ENCODE measurements around the gene PRR5.
"Not testable (repeated sequence)": the region's sequence is repeated elsewhere in the genome, so short reads cannot be mapped to it uniquely, and the experiment has no call there.

Gene PRR5

DNA sequence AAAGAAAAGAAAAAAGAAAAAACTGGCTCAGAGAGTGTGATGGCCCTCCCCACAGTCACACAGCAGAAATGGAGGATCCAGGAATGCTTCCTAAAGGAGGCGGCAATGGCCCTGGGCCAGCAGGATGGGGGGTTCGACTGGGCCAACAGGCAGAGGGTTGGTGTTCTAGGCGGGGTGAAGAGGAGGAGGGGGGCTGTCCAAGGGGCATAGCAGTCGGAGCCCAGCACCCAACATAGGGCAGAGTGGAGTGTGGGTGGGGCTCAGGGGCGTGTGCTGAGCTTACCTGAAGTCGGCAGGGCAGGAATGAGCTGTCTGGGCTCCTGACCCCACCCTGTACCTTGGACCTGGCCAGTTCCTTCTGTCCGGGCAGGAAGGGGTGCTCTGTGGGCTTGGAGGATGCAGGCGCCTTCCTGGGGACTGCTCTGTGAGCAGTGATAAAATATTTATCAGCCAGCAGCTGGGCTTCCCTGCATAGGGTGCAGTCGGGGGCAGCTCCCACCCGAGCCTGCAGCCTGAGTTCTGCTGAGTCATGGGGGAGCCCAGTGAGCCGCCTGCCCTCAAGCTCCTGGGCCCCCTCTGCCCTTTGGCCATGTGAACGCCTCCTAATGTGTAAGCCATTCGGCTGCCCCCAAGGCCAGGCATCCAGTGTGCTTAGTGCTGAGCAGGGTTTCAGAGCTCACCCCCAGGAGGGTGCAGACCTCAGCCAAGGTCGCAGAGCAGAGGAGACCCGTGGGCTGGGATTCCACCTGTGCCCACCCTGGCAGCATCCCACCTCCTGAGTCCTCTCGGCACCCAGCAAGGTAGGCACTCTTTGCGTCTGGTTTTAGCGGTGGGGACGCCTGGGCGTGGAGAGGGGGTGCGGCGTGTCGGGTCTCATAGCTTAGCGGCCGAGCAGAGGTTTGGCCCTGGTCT, 25.3 kb upstream of the PRR5 start:
- Histone ChIP-seq H3K4me1 (ENCODE audit: insufficient read depth, low read length) (0 out of 2 replicates have a peak, but pooled peaks cover 4% of the 10 kb centered on the region), H3K9ac (ENCODE audit: low read depth, low read length) (no peak overlapping the region), H3K4me3 (ENCODE audit: low read length) (no peak overlapping the region), H3K9me3 (ENCODE audit: insufficient read depth, low read depth, low read length) (no peaks in the 10 kb centered on the region), H3K36me3 (ENCODE audit: insufficient read depth, low read depth, low read length) (no peaks in the 10 kb centered on the region), H3K27ac (ENCODE audit: low read length) (no peak overlapping the region), H3K27me3 (ENCODE audit: insufficient read depth, low read length) (no peaks in the 10 kb centered on the region)

DNA sequence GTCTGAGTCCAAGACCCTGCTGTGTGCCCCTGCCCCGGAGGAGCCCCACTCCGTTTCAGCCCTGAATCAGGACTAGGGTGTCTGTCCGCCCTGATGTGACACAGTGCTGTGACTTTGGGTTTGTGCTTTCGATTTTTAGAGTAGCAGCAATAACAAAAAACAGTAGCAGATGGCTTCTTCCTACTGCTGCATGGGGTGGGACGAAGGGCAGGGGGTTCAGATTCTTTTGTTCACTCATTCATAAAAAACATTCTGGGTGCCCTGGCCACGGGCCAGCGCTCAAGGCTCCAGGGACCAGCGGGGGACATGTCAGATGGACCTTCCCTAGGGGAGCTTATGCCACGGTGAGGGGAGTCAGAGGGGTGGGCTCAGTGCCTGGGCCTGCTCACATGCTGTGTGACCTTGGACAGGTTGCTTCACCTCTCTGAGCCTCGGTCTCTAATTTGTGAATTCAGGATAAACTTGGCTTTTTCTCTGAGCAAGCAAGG, 24.6 kb upstream of the PRR5 start:
- Histone ChIP-seq H3K4me3 (ENCODE audit: low read length) (no peak overlapping the region), H3K27ac (ENCODE audit: low read length) (no peak overlapping the region), H3K4me1 (ENCODE audit: insufficient read depth, low read length) (0 out of 2 replicates have a peak, but pooled peaks cover 4% of the 10 kb centered on the region), H3K36me3 (ENCODE audit: insufficient read depth, low read depth, low read length) (no peaks in the 10 kb centered on the region), H3K9ac (ENCODE audit: low read depth, low read length) (no peak overlapping the region), H3K27me3 (ENCODE audit: insufficient read depth, low read length) (no peaks in the 10 kb centered on the region), H3K9me3 (ENCODE audit: insufficient read depth, low read depth, low read length) (no peaks in the 10 kb centered on the region)

DNA sequence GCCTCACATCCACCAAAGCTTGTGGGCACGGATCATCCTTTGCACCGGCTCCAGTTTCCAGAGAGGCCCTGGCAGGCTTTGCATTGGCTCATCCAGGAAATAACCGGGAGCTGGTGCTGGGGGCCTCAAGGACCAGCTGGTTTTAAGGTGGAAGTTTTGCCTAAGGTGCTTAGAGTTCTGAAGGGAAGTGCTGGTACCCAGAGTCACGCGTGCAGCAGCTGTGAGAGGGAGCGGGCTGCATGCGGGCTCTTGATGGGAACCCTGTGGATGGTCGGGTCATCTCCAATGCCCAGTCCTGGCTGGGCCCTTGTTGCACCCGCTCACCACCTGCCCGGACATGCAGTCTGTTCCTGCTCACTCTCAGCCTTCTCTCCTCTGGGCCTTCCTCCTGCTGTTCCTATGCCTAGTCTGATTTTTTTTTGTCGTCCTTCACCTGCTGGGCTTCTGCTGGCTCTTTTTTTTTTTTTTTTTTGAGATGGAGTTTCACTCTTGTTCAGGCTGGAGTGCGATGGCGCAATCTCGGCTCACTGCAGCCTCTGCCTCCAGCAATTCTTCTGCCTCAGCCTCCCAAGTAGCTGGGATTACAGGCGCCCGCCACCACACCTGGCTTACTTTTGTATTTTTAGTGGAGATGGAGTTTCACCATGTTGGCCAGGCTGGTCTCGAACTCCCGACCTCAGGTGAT, 24.0 kb upstream of the PRR5 start:
- Histone ChIP-seq H3K27me3 (ENCODE audit: insufficient read depth, low read length) (no peaks in the 10 kb centered on the region), H3K9ac (ENCODE audit: low read depth, low read length) (no peak overlapping the region), H3K4me3 (ENCODE audit: low read length) (no peak overlapping the region), H3K27ac (ENCODE audit: low read length) (no peak overlapping the region), H3K4me1 (ENCODE audit: insufficient read depth, low read length) (0 out of 2 replicates have a peak, but pooled peaks cover 4% of the 10 kb centered on the region), H3K36me3 (ENCODE audit: insufficient read depth, low read depth, low read length) (no peaks in the 10 kb centered on the region), H3K9me3 (ENCODE audit: insufficient read depth, low read depth, low read length) (no peaks in the 10 kb centered on the region)

DNA sequence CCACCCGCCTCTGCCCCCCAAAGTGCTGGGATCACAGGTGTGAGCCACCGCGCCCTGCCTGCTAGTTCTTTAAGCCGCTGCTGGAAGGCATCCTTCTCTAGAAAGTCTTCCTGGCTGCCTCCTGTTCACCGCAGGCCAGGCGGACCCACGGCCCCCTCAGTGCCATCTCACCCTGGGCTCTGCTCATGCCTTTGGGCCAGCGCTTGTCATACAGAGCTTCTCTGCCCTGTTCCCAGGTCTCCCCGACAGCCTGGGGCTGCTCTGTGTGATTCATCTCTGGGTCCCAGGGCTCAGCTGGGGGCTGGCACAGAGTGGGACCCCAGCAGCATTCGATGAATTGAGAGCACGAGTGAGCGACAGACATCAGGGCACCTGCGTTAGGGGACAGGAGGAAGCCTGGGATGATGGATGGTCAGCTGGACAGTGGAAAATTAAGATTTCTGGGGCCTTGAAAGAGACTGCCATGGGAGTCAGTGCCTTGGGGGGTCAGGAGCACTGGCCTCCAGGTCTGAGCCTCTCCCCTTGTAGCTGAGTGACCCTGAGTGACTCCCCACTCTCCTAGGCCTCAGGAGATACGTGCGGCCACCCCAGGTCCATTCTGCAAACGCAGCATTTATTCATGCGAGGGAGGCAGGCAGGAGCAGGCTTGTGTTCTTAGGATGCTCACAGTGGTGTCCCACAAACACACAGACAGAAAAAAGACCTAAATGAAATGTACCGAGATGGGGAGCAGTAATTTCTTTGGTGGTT, 23.3 kb upstream of the PRR5 start:
- Histone ChIP-seq H3K27me3 (ENCODE audit: insufficient read depth, low read length) (no peaks in the 10 kb centered on the region), H3K4me3 (ENCODE audit: low read length) (no peak overlapping the region), H3K36me3 (ENCODE audit: insufficient read depth, low read depth, low read length) (no peaks in the 10 kb centered on the region), H3K27ac (ENCODE audit: low read length) (no peak overlapping the region), H3K9ac (ENCODE audit: low read depth, low read length) (no peak overlapping the region), H3K9me3 (ENCODE audit: insufficient read depth, low read depth, low read length) (no peaks in the 10 kb centered on the region), H3K4me1 (ENCODE audit: insufficient read depth, low read length) (0 out of 2 replicates have a peak, but pooled peaks cover 4% of the 10 kb centered on the region)

DNA sequence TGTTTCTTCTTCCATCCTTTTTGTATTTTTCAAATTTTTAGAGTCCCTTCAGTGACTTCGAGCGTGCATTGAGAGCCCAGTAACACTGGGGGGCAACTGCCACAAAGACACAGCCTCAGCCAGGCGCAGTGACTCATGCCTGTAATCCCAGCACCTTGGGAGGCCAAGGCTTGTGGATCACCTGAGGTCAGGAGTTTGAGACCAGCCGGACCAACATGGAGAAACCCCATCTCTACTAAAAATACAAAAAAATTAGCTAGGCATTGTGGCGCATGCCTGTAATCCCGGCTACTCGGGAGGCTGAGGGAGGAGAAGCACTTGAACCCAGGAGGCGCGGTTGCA, 22.7 kb upstream of the PRR5 start:
- not testable (repeated sequence) for H3K9me3 ChIP-seq (ENCODE audit: insufficient read depth, low read depth, low read length); H3K4me3 ChIP-seq (ENCODE audit: low read length); H3K4me1 ChIP-seq (ENCODE audit: insufficient read depth, low read length); H3K9ac ChIP-seq (ENCODE audit: low read depth, low read length); H3K36me3 ChIP-seq (ENCODE audit: insufficient read depth, low read depth, low read length); H3K27me3 ChIP-seq (ENCODE audit: insufficient read depth, low read length); H3K27ac ChIP-seq (ENCODE audit: low read length)

DNA sequence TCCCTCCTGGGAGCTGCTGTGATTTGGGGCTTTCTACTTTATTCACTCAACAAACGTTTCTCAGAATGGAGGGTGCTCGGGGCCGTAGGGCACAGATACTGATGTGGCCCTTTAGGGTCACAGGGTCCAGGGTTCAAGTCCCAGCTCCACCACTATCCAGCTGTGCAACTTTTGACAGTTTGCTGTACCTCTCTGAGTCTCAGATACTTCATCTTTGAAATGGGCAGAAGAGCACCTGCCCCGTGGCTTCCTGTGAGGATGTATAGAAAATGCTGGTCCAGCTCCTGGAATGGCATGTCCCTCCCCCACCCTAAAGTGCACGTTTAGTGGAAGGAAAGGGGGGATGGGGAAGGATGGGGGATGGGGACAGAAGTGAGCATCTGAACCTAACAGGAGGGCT, 21.9 kb upstream of the PRR5 start:
- H3K4me1 ChIP-seq (ENCODE audit: insufficient read depth, low read length), result peaks cover 6% of the 10 kb centered on the region; the same call in 1 of the 2 replicates
- H3K27ac ChIP-seq (ENCODE audit: low read length), result no peak overlapping the region
- H3K36me3 ChIP-seq (ENCODE audit: insufficient read depth, low read depth, low read length), result no peaks in the 10 kb centered on the region
- H3K9ac ChIP-seq (ENCODE audit: low read depth, low read length), result no peak overlapping the region
- no peak overlapping the region for H3K4me3 ChIP-seq (ENCODE audit: low read length)
- H3K27me3 ChIP-seq (ENCODE audit: insufficient read depth, low read length), result no peaks in the 10 kb centered on the region
- no peaks in the 10 kb centered on the region for H3K9me3 ChIP-seq (ENCODE audit: insufficient read depth, low read depth, low read length)

DNA sequence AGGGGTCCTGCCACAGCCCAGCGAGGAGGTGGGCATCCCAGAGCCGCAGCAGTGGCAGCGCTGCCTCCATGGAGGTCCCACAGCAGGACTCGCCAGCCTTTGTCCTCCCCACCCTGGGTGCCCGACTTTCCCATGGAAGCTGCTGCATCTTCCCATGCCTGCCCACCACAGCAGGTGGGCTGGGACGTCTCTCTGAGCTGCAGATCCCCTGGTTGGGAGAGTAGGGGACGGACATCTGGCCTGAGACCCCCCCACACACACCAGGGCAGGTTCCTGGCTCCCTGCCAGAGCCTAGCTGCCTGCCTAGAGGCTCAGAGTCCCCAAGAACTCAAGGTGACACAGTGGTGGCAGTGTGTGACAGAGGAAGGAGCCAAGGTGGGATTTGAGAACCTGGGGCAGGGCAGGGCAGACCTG, 21.5 kb upstream of the PRR5 start:
- Histone ChIP-seq H3K27me3 (ENCODE audit: insufficient read depth, low read length) (no peaks in the 10 kb centered on the region), H3K36me3 (ENCODE audit: insufficient read depth, low read depth, low read length) (no peaks in the 10 kb centered on the region), H3K4me3 (ENCODE audit: low read length) (no peak overlapping the region), H3K9me3 (ENCODE audit: insufficient read depth, low read depth, low read length) (no peaks in the 10 kb centered on the region), H3K9ac (ENCODE audit: low read depth, low read length) (no peak overlapping the region), H3K4me1 (ENCODE audit: insufficient read depth, low read length) (peaks cover 8% of the 10 kb centered on the region; the same call in 1 of the 2 replicates), H3K27ac (ENCODE audit: low read length) (no peak overlapping the region)

DNA sequence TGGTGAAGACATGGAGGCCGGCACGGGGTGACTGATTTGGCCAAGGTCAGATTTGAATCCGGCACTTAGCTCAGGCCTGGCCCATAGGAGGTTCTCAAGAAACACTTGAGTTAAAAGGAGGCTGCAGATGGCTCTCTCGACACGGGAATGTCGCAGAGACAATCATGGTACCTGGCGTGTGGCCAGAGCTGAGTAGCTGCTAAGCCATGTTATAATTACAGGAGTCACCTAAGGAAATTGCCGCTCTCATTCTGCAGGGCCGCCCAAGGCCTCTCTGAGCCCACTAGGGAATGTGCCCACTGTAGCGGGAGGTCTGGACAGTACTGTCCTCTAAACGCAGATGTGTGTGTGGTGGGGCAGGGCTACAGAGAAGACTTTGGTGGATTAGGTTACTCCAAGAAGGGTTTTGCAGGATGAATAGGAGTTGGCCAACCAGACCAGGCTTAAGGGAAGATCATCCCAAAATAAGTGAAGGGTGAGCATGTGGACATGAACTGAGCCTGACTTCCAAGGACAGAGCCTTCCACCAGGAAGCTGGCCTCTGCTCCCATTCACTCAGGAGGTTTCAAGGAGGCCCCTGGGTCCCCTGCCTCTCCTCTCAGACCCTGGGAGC, 19.3 kb upstream of the PRR5 start:
- Histone ChIP-seq H3K27ac (ENCODE audit: low read length) (no peak overlapping the region), H3K36me3 (ENCODE audit: insufficient read depth, low read depth, low read length) (no peaks in the 10 kb centered on the region), H3K9me3 (ENCODE audit: insufficient read depth, low read depth, low read length) (no peaks in the 10 kb centered on the region), H3K4me1 (ENCODE audit: insufficient read depth, low read length) (peaks cover 4% of the 10 kb centered on the region; the same call in 1 of the 2 replicates), H3K4me3 (ENCODE audit: low read length) (no peak overlapping the region), H3K9ac (ENCODE audit: low read depth, low read length) (no peak overlapping the region), H3K27me3 (ENCODE audit: insufficient read depth, low read length) (no peaks in the 10 kb centered on the region)

DNA sequence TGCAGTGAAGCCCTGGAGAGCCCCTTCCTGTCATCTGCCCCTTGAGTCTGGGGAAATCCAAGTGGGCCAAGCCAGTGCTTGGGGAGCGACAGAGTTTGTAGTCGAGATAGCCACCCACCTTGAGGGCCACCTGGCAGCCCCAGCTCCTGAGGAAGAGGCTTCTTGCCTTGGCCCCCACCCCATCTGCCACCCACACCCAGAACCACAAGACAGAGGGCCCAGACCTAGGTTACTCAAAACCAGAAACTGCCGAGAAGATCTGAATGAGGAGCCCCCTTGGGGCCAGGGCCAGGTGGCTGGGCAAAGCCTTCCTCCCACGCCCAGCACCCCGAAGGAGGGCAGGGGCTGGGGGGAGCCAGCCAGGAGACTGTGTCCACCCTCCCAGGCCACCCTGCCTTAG, 18.8 kb upstream of the PRR5 start:
- Histone ChIP-seq H3K36me3 (ENCODE audit: insufficient read depth, low read depth, low read length) (no peaks in the 10 kb centered on the region), H3K27ac (ENCODE audit: low read length) (no peak overlapping the region), H3K9me3 (ENCODE audit: insufficient read depth, low read depth, low read length) (no peaks in the 10 kb centered on the region), H3K4me3 (ENCODE audit: low read length) (no peak overlapping the region), H3K4me1 (ENCODE audit: insufficient read depth, low read length) (peaks cover 4% of the 10 kb centered on the region; the same call in 1 of the 2 replicates), H3K27me3 (ENCODE audit: insufficient read depth, low read length) (no peaks in the 10 kb centered on the region), H3K9ac (ENCODE audit: low read depth, low read length) (no peak overlapping the region)

DNA sequence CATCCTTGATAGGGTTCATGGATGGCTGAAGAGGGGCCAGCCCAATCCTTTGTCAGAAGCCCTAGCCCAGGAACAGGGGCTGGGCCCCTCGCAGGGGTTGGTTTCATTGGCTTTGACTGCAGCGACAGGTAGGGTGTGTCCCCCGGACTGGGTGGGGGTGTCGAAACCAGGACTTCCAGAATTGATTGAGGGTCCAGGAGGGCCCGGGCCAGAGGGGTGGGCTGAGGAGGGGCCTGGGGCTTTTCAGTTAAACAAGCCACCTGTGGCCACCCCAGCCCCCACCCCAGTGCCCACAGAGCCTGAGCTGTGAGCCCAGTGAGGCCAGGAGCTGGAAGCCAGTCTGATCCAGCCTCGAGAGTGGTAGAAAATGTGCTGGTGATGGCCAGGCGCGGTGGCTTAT, 18.1 kb upstream of the PRR5 start:
- Histone ChIP-seq H3K9me3 (ENCODE audit: insufficient read depth, low read depth, low read length) (no peaks in the 10 kb centered on the region), H3K4me1 (ENCODE audit: insufficient read depth, low read length) (peaks cover 4% of the 10 kb centered on the region; the same call in 1 of the 2 replicates), H3K27ac (ENCODE audit: low read length) (no peak overlapping the region), H3K9ac (ENCODE audit: low read depth, low read length) (no peak overlapping the region), H3K36me3 (ENCODE audit: insufficient read depth, low read depth, low read length) (no peaks in the 10 kb centered on the region), H3K4me3 (ENCODE audit: low read length) (no peak overlapping the region), H3K27me3 (ENCODE audit: insufficient read depth, low read length) (no peaks in the 10 kb centered on the region)
